SH-SY5Y (cell line): ENCODE measurements around the gene BRCA1.

Experiments
- GATA2 ChIP-seq: IDR thresholded peaks from 2 replicates; pipeline ENCODE4 v1.6.1; 2011; ENCODE audit warnings: mild to moderate bottlenecking, low read depth, low read length
- GATA3 ChIP-seq: IDR thresholded peaks from 2 replicates; pipeline ENCODE4 v1.6.1; 2011; ENCODE audit warnings: low read depth, mild to moderate bottlenecking, low read length, moderate library complexity

DNA sequence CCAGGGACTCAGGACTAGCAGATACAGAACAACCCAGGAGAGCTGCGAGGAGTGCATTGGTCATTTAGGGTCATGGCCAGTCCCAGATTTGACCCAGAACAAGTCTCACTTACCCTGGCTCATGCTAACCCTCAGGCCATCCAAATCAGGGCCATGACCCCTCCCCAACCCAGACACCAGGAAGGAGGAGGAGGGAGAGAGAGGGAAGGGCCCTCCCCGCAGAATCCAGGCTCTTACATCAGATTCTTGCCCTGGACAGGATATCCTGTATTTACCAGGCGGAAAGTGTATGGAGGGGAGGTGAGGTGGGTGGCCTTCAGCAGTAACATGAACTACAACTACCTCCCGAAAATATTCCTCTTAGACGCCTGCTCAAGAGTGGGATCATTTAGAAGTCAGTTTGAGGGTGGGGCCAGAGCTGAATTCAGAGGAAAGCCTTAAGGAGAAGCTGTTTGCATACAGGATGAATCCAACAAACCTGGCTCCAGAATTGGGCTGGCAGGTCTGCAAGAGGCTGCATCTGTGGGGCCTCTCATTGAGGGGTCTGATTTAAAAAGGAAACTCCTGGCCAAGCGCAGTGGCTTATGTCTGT is 105.0 kb downstream of the BRCA1 start:
- TF ChIP-seq GATA2 (no peak), GATA3 (no peak)
